CD4-positive, alpha-beta T cell (primary cell): ENCODE measurements around the gene WDR37. TPM values are rescaled to one million over a fixed set of nuclear protein-coding genes. Genes with fewer than 3 reads are reported as not detected.

Source experiments
- ATAC-seq: fragments of 200-7000 bp; cut with Tn5 transposase; one replicate; pipeline ENCODE4 v1.10.0; 2022; ENCODE audit warnings: mild to moderate bottlenecking; ENCODE audit not compliant: poor library complexity
- CTCF ChIA-PET: fragments of 350-600 bp; sonication (Branson Sonifier 250); formaldehyde crosslinking; loops from one replicate; lab custom pipeline; 2021; ENCODE audit warnings: antibody characterized with exemption, inconsistent platforms; lab: Charles Lee
- POLR2A ChIA-PET: fragments of 350-600 bp; sonication (Branson Sonifier 250); formaldehyde crosslinking; loops from one replicate; lab custom pipeline; 2021; ENCODE audit warnings: antibody characterized with exemption, inconsistent platforms; lab: Charles Lee
- DNase-seq, 14 experiments: peaks; one replicate each; pipeline ENCODE4 v3.0.0-alpha.2; 2013 to 2020; ENCODE audit warnings: mixed read lengths in 2 of 14
- H3K27ac ChIP-seq, 2 donors: one replicate each; pipeline versions ENCODE4 v1.5.1 to v1.7.0; 2013; ENCODE audit warnings: low read length in 2 of 2, low read depth in 1 of 2, mild to moderate bottlenecking in 1 of 2
- H3K27me3 ChIP-seq, 2 experiments: 1 replicate in 1 of 2; 2 replicates in 1 of 2; pipeline versions ENCODE4 v1.6.1 to v1.7.0; 2013; ENCODE audit warnings: low read length in 2 of 2, control low read depth in 1 of 2, mild to moderate bottlenecking in 1 of 2, moderate library complexity in 1 of 2; ENCODE audit not compliant: insufficient read depth in 2 of 2, control insufficient read depth in 1 of 2
- H3K36me3 ChIP-seq: one replicate; pipeline ENCODE4 v1.6.1; 2013; ENCODE audit warnings: low read length, control low read depth; ENCODE audit not compliant: insufficient read depth
- H3K4me1 ChIP-seq: one replicate; pipeline ENCODE4 v1.6.1; 2013; ENCODE audit warnings: low read length, control low read depth; ENCODE audit not compliant: insufficient read depth
- H3K4me3 ChIP-seq: one replicate; pipeline ENCODE4 v1.5.1; 2013; ENCODE audit warnings: mild to moderate bottlenecking, low read length, moderate library complexity
- H3K9me3 ChIP-seq, 2 experiments: 1 replicate in 1 of 2; 2 replicates in 1 of 2; pipeline versions ENCODE4 v1.6.1 to v1.7.0; 2013; ENCODE audit warnings: low read length in 2 of 2, mild to moderate bottlenecking in 2 of 2, control low read depth in 1 of 2, moderate library complexity in 1 of 2; ENCODE audit not compliant: control insufficient read depth in 1 of 2, insufficient read depth in 1 of 2
- H3K27ac Mint-ChIP-seq: one replicate; pipeline ENCODE4 v1.8.0; 2020; ENCODE audit warnings: mixed read lengths
- H3K27me3 Mint-ChIP-seq: one replicate; pipeline ENCODE4 v1.8.0; 2021; ENCODE audit warnings: mixed read lengths
- H3K36me3 Mint-ChIP-seq: one replicate; pipeline ENCODE4 v1.8.0; 2021; ENCODE audit warnings: low read depth, mixed read lengths
- H3K4me1 Mint-ChIP-seq: one replicate; pipeline ENCODE4 v1.8.0; 2021; ENCODE audit warnings: low read depth, mixed read lengths
- H3K4me3 Mint-ChIP-seq: one replicate; pipeline ENCODE4 v1.8.0; 2020; ENCODE audit warnings: mild to moderate bottlenecking, mixed read lengths
- H3K9me3 Mint-ChIP-seq: one replicate; pipeline ENCODE4 v1.8.0; 2020; ENCODE audit warnings: mixed read lengths
- CTCF ChIP-seq: fragments of 200-600 bp; IDR thresholded peaks from one replicate; pipeline ENCODE4 v1.8.0; 2022; ENCODE audit warnings: antibody characterized with exemption, mild to moderate bottlenecking
- intact Hi-C, 2 experiments: fragments of 100-400 bp; cut with DNase I in 1 of 2; cut with micrococcal nuclease in 1 of 2; formaldehyde crosslinking; loops; one replicate each; pipeline versions ENCODE4 v1.15.1 to v1.9.0; 2023 to 2025; cut with DNase I, micrococcal nuclease
- total RNA-seq, 174 experiments: library from RNA in 2 of 174; stranded (reverse) in 2 of 174; gene quantifications; one replicate each; pipeline ENCODE4 v1.2.3 and lab custom pipeline; 2021 to 2026

The WDR37 gene
- total RNA-seq, 2 experiments from 2014 or later: 17.0 to 17.7 TPM

GRCh38 chr10:1132584-1132983 is 76.4 kb downstream of the WDR37 start:
- ChIA-PET POLR2A (no interaction called here), CTCF (no interaction called here)
- Mint-ChIP-seq H3K27me3 (no peaks in the 10 kb centered on the region), H3K4me3 (no peak overlapping the region), H3K4me1 (peaks cover 14% of the 10 kb centered on the region), H3K36me3 (peaks cover 50% of the 10 kb centered on the region), H3K27ac (no peak overlapping the region), H3K9me3 (no peaks in the 10 kb centered on the region)
- intact Hi-C loops: no loop called here
- Histone ChIP-seq H3K27ac (no peak overlapping the region), H3K4me1 (no peaks in the 10 kb centered on the region), H3K9me3 (peaks cover 0 to 2% of the 10 kb centered on the region in 2 experiments), H3K4me3 (no peak overlapping the region), H3K36me3 (peaks cover 36% of the 10 kb centered on the region), H3K27me3 (no peaks in the 10 kb centered on the region)
- TF ChIP-seq CTCF: no peak
- DNase-seq: no peak
- ATAC-seq: no peak

- Histone ChIP-seq H3K27ac (no peak overlapping the region), H3K4me3 (no peak overlapping the region), H3K9me3 (peaks cover 3 to 5% of the 10 kb centered on the region in 2 experiments), H3K36me3 (peaks cover 31% of the 10 kb centered on the region), H3K27me3 (no peaks in the 10 kb centered on the region), H3K4me1 (no peaks in the 10 kb centered on the region)
- Mint-ChIP-seq H3K9me3 (peaks cover under 1% of the 10 kb centered on the region), H3K36me3 (peaks cover 41% of the 10 kb centered on the region), H3K27ac (peak overlapping the region; percentile 57), H3K27me3 (no peaks in the 10 kb centered on the region), H3K4me3 (no peak overlapping the region), H3K4me1 (peaks cover 14% of the 10 kb centered on the region)
- ChIA-PET CTCF (no interaction called here), POLR2A (no interaction called here)
- TF ChIP-seq CTCF: no peak
- intact Hi-C loops: no loop called here
- no peak for DNase-seq
- no peak for ATAC-seq
These were observed 77.4 kb downstream of the WDR37 start for GRCh38 chr10:1133495-1134045.

- peaks cover 14% of the 10 kb centered on the region for H3K4me1 Mint-ChIP-seq
- peaks cover 36% of the 10 kb centered on the region for H3K36me3 Mint-ChIP-seq
- Histone ChIP-seq H3K4me3 (no peak overlapping the region), H3K36me3 (peaks cover 27% of the 10 kb centered on the region), H3K27ac (no peak overlapping the region), H3K4me1 (no peaks in the 10 kb centered on the region), H3K9me3 (peaks cover 5 to 9% of the 10 kb centered on the region in 2 experiments), H3K27me3 (no peaks in the 10 kb centered on the region)
- peak overlapping the region; percentile 57 for H3K27ac Mint-ChIP-seq
- peaks cover 5% of the 10 kb centered on the region for H3K9me3 Mint-ChIP-seq
- no peak for ATAC-seq
- no peak for TF ChIP-seq CTCF
- intact Hi-C loops: no loop called here
- CTCF ChIA-PET: no interaction called here
- H3K4me3 Mint-ChIP-seq: no peak overlapping the region
- no peak for DNase-seq
- POLR2A ChIA-PET: no interaction called here
- H3K27me3 Mint-ChIP-seq: no peaks in the 10 kb centered on the region
These were observed 78.0 kb downstream of the WDR37 start for GRCh38 chr10:1134156-1134555.
